Heart right ventricle (tissue), 16 donors: Measurements from ENCODE around the gene PLXNA2. TPM values are rescaled to one million over a fixed set of nuclear protein-coding genes. Genes with fewer than 3 reads are reported as not detected.

Experiments
- ATAC-seq, 8 donors: fragments of 200-7000 bp; cut with Tn5 transposase; one replicate each; pipeline ENCODE4 v1.9.1; 2020; ENCODE audit warnings: mild to moderate bottlenecking in 8 of 8, moderate library complexity in 8 of 8, moderate number of reproducible peaks in 1 of 8
- DNase-seq, 2 donors: peaks; one replicate each; pipeline ENCODE4 v3.0.0-alpha.2; 2020
- H3K27ac ChIP-seq, 10 donors: fragments of 200-600 bp; sonication (generic) in 2 of 10; one replicate each; pipeline versions ENCODE4 v1.5.0 to v1.8.0; 2020 to 2022; ENCODE audit warnings: mild to moderate bottlenecking in 3 of 10
- H3K27me3 ChIP-seq, 7 donors: fragments of 200-600 bp; one replicate each; pipeline ENCODE4 v1.8.0; 2021 to 2022; ENCODE audit warnings: mild to moderate bottlenecking in 2 of 7
- H3K36me3 ChIP-seq, 9 donors: fragments of 200-600 bp; sonication (generic) in 1 of 9; one replicate each; pipeline versions ENCODE4 v1.5.0 to v1.8.0; 2020 to 2022; ENCODE audit warnings: mild to moderate bottlenecking in 2 of 9
- H3K4me1 ChIP-seq, 9 donors: fragments of 200-600 bp; sonication (generic) in 1 of 9; one replicate each; pipeline versions ENCODE4 v1.5.0 to v1.8.0; 2020 to 2022; ENCODE audit warnings: mild to moderate bottlenecking in 4 of 9
- H3K4me3 ChIP-seq, 10 donors: fragments of 200-600 bp; sonication (generic) in 2 of 10; one replicate each; pipeline versions ENCODE4 v1.5.0 to v1.8.0; 2020 to 2022; ENCODE audit warnings: mild to moderate bottlenecking in 7 of 10, moderate library complexity in 2 of 10
- H3K9me3 ChIP-seq, 11 donors: fragments of 200-600 bp in 10 of 11; sonication (generic) in 2 of 11; one replicate each; pipeline versions ENCODE4 v1.5.0 to v1.8.0; 2013 to 2022; ENCODE audit warnings: mild to moderate bottlenecking in 2 of 11, control low read depth in 1 of 11, moderate library complexity in 1 of 11
- CTCF ChIP-seq, 9 donors: fragments of 200-600 bp; sonication (generic) in 2 of 9; IDR thresholded peaks; one replicate each; pipeline versions ENCODE4 v1.5.0 to v1.8.0; 2021 to 2022; ENCODE audit warnings: antibody characterized with exemption in 9 of 9, mild to moderate bottlenecking in 5 of 9, moderate library complexity in 1 of 9
- WGBS, 2 donors: extraction: QIAGEN DNeasy Blood & Tissue Kit; methylation state at CpG; one replicate each; pipeline ENCODE4 v1.1.7; 2013; ENCODE audit warnings: inconsistent platforms in 1 of 2; 5-methylcytosine and 5-hydroxymethylcytosine counted together
- intact Hi-C, 10 donors: fragments of 100-400 bp; cut with DNase I; formaldehyde crosslinking; loops; one replicate each; pipeline versions ENCODE4 v1.11.1 to v1.14.2; 2022
- polyA plus RNA-seq, 2 donors: library from polyadenylated mRNA; stranded (reverse); fragments of 200-250 nt; gene quantifications; one replicate each; pipeline ENCODE4 v1.2.3, GENCODE V29; 2013
- total RNA-seq, 10 donors: library from RNA; stranded (reverse); fragmentation: NEBNext Ultra II Directional in 3 of 10; extraction: Animal tissue kit (Norgen Biotek cat#: 25700) in 3 of 10; gene quantifications; one replicate each; pipeline versions ENCODE4 v1.2.1 to v1.2.4, GENCODE V29; 2021 to 2023
- donor health status: Arrhythmogenic right ventricular cardiomyopathy.
- donor health status: ischemic (EF 13 %, LVEDD 7.1; RV severe dilation, severe dysfunction).
- donor health status: healthy with polysubstance abuse.
- donor health status: DM: no; HTN: yes; CAD: no.
- donor health status: DM: no; HTN: no; CAD: no.
- donor health status: ischemic (EF 25% LVEDD 6.9; RV normal size, moderate dysfunction).
- donor health status: ischemic (EF 25% LVEDD 5.7; RV mildly dilated, moderate dysfunction).
- donor health status: healthy.
- donor health status: DM: yes; HTN: yes; CAD: no.
- donor health status: Ischemic cardiomyopathy.
- donor health status: ischemic (EF 35%, LVEDD 5.7; RV mildly dilated, moderate dysfunction).
- donor health status: nonischemic (EF 11% LVEDD 7.7; RV severe dilation, severe dysfunction).
- donor health status: DM: yes; HTN: yes; CAD: no.
- donor health status: PGD.
- donor health status: ischemic (EF 29% LVEDD 5.4; RV normal size, mild dysfunction).
- donor health status: nonischemic (EF 23%, LVEDD 6.1; RV moderate dilation, normal function).

PLXNA2 gene
- total and polyA plus RNA-seq, 12 donors, result 6.1 to 31.6 (median 17.9) TPM

- 92 to 94% methylated on average over 4 of the region's 4 CpGs for WGBS, 2 donors
- TF ChIP-seq CTCF (IDR thresholded peaks at IDR 0.05), result no peak
- H3K27me3 ChIP-seq, result no peaks in the 10 kb centered on the region
- peak in 5 of 8 donors; percentile 5 to 34 (median 9) for ATAC-seq
- intact Hi-C loops, result no loop called here
- H3K4me3 ChIP-seq, result no peak overlapping the region
- peaks cover 0 to 97% (median 29%) of the 10 kb centered on the region in 9 donors for H3K36me3 ChIP-seq
- H3K4me1 ChIP-seq, result peaks cover 0 to 24% (median 17%) of the 10 kb centered on the region in 9 donors
- H3K9me3 ChIP-seq, result no peaks in the 10 kb centered on the region
- DNase-seq, result no peak
- peak overlapping the region in 2 of 10 donors; percentile 23 to 41 for H3K27ac ChIP-seq
Measured at GRCh38 chr1:208048904-208049303, 195.3 kb downstream of the PLXNA2 start.

- ATAC-seq, result peak; percentile 44 to 58 (median 55)
- peaks cover 0 to 30% (median 24%) of the 10 kb centered on the region in 9 donors for H3K4me1 ChIP-seq
- H3K4me3 ChIP-seq, result no peak overlapping the region
- WGBS, 2 donors, result 61 to 65% methylated on average over 6 of the region's 6 CpGs
- peak in 1 of 2 donors; percentile 54 for DNase-seq
- H3K27me3 ChIP-seq, result no peaks in the 10 kb centered on the region
- TF ChIP-seq CTCF (IDR thresholded peaks at IDR 0.05), result no peak
- H3K36me3 ChIP-seq, result peaks cover 0 to 97% (median 28%) of the 10 kb centered on the region in 9 donors
- intact Hi-C loops, result no loop called here
- H3K27ac ChIP-seq, result peak overlapping the region in 9 of 10 donors; percentile 23 to 87 (median 62)
- no peaks in the 10 kb centered on the region for H3K9me3 ChIP-seq
Measured at GRCh38 chr1:208047975-208048374, 196.2 kb downstream of the PLXNA2 start.

- DNase-seq (peak; percentile 54 to 63), ATAC-seq (peak; percentile 57 to 88 (median 82))
- Histone ChIP-seq H3K27ac (peak overlapping the region in 9 of 10 donors; percentile 23 to 87 (median 62)), H3K36me3 (peaks cover 0 to 97% (median 30%) of the 10 kb centered on the region in 9 donors), H3K4me3 (no peak overlapping the region), H3K27me3 (no peaks in the 10 kb centered on the region), H3K9me3 (no peaks in the 10 kb centered on the region), H3K4me1 (peaks cover 0 to 30% (median 24%) of the 10 kb centered on the region in 9 donors)
- intact Hi-C loops, result no loop called here
- WGBS, 2 donors, result 63 to 64% methylated on average over 6 of the region's 6 CpGs
- TF ChIP-seq CTCF (IDR thresholded peaks at IDR 0.05), result no peak
Measured at GRCh38 chr1:208047476-208047934, 196.7 kb downstream of the PLXNA2 start.

GRCh38 chr1:208045463-208046260 is 198.5 kb downstream of the PLXNA2 start:
- TF ChIP-seq CTCF (IDR thresholded peaks at IDR 0.05), result no peak
- no peak overlapping the region for H3K4me3 ChIP-seq
- H3K9me3 ChIP-seq, result no peaks in the 10 kb centered on the region
- peaks cover 0 to 97% (median 29%) of the 10 kb centered on the region in 9 donors for H3K36me3 ChIP-seq
- H3K4me1 ChIP-seq, result peaks cover 0 to 30% (median 24%) of the 10 kb centered on the region in 9 donors
- intact Hi-C loops, result no loop called here
- peak overlapping the region in 1 of 10 donors; percentile 1 for H3K27ac ChIP-seq
- WGBS, 2 donors, result 91 to 93% methylated on average over 16 of the region's 16 CpGs
- DNase-seq (no peak), ATAC-seq (no peak)
- no peaks in the 10 kb centered on the region for H3K27me3 ChIP-seq
